Renal cortex interstitium (tissue), 15 donors: Measurements from ENCODE around the gene IGF1. TPM values are rescaled to one million over a fixed set of nuclear protein-coding genes. Genes with fewer than 3 reads are reported as not detected.

Source experiments
- DNase-seq, 11 donors: peaks; one replicate each; pipeline ENCODE4 v3.0.0-alpha.2; 2013; ENCODE audit warnings: low read depth in 9 of 11, low spot score in 4 of 11; ENCODE audit errors: extremely low read depth in 1 of 11
- long read RNA-seq, 16 experiments: transcript quantifications; one replicate each; lab custom pipeline, GENCODE V29; 2026
- polyA plus RNA-seq, 3 donors: library from polyadenylated mRNA; unstranded; fragments of 120-200 nt; gene quantifications; one replicate each; pipeline ENCODE4 v1.2.1, GENCODE V29; 2013; ENCODE audit not compliant: insufficient read length in 3 of 3

IGF1 gene
- 10 to 100 TPM in 1 of 3 donors, 1 to 10 TPM in 2; 3.0 to 12.3 (median 9.1) TPM for polyA plus RNA-seq
- long read RNA-seq, donor 1, full-length matches to known transcripts, result 5 of 5 reads
- long read RNA-seq, donor 1, partial matches to known transcripts, result 0 of 5 reads
- long read RNA-seq, donor 1, other reads (novel, unspliced or antisense), result 0 of 5 reads
- long read RNA-seq, donor 2, full-length matches to known transcripts, result 5 of 5 reads
- long read RNA-seq, donor 2, partial matches to known transcripts, result 0 of 5 reads
- long read RNA-seq, donor 2, other reads (novel, unspliced or antisense), result 0 of 5 reads
- long read RNA-seq, donor 3, full-length matches to known transcripts, result 3 of 3 reads
- long read RNA-seq, donor 3, partial matches to known transcripts, result 0 of 3 reads
- long read RNA-seq, donor 3, other reads (novel, unspliced or antisense), result 0 of 3 reads
- long read RNA-seq, donor 4, full-length matches to known transcripts, result 1 of 1 reads
- long read RNA-seq, donor 4, partial matches to known transcripts, result 0 of 1 reads
- long read RNA-seq, donor 4, other reads (novel, unspliced or antisense), result 0 of 1 reads
- long read RNA-seq, donor 5, result 0 reads
- long read RNA-seq, donor 6, full-length matches to known transcripts, result 3 of 3 reads
- long read RNA-seq, donor 6, partial matches to known transcripts, result 0 of 3 reads
- long read RNA-seq, donor 6, other reads (novel, unspliced or antisense), result 0 of 3 reads
- long read RNA-seq, donor 7, full-length matches to known transcripts, result 5 of 5 reads
- long read RNA-seq, donor 7, partial matches to known transcripts, result 0 of 5 reads
- long read RNA-seq, donor 7, other reads (novel, unspliced or antisense), result 0 of 5 reads
- long read RNA-seq, donor 8, full-length matches to known transcripts, result 1 of 1 reads
- long read RNA-seq, donor 8, partial matches to known transcripts, result 0 of 1 reads
- long read RNA-seq, donor 8, other reads (novel, unspliced or antisense), result 0 of 1 reads
- long read RNA-seq, donor 9, result 0 reads
- long read RNA-seq, donor 10, full-length matches to known transcripts, result 1 of 1 reads
- long read RNA-seq, donor 10, partial matches to known transcripts, result 0 of 1 reads
- long read RNA-seq, donor 10, other reads (novel, unspliced or antisense), result 0 of 1 reads
- long read RNA-seq, donor 11, full-length matches to known transcripts, result 1 of 1 reads
- long read RNA-seq, donor 11, partial matches to known transcripts, result 0 of 1 reads
- long read RNA-seq, donor 11, other reads (novel, unspliced or antisense), result 0 of 1 reads
- long read RNA-seq, donor 12, full-length matches to known transcripts, result 1 of 1 reads
- long read RNA-seq, donor 12, partial matches to known transcripts, result 0 of 1 reads
- long read RNA-seq, donor 12, other reads (novel, unspliced or antisense), result 0 of 1 reads
- long read RNA-seq, donor 13, result 0 reads
- long read RNA-seq, donor 14, full-length matches to known transcripts, result 6 of 6 reads
- long read RNA-seq, donor 14, partial matches to known transcripts, result 0 of 6 reads
- long read RNA-seq, donor 14, other reads (novel, unspliced or antisense), result 0 of 6 reads
- long read RNA-seq, donor 15, full-length matches to known transcripts, result 1 of 1 reads
- long read RNA-seq, donor 15, partial matches to known transcripts, result 0 of 1 reads
- long read RNA-seq, donor 15, other reads (novel, unspliced or antisense), result 0 of 1 reads
- long read RNA-seq, donor 16, full-length matches to known transcripts, result 4 of 4 reads
- long read RNA-seq, donor 16, partial matches to known transcripts, result 0 of 4 reads
- long read RNA-seq, donor 16, other reads (novel, unspliced or antisense), result 0 of 4 reads

GRCh38 chr12:102480406-102480805 is at the start of gene IGF1:
Gene IGF1 (minus strand): TSS chr12:102480563. CDS start chr12:102480381, 182 bp downstream.
- peak in 5 of 11 donors; percentile 22 to 43 (median 39) for DNase-seq

GRCh38 chr12:102528111-102528510 is 47.7 kb upstream of the IGF1 start:
- no peak for DNase-seq

- DNase-seq, result no peak
These were observed 46.9 kb upstream of the IGF1 start for GRCh38 chr12:102527171-102527720.

GRCh38 chr12:102526656-102527055 is 46.3 kb upstream of the IGF1 start:
- DNase-seq, result no peak

- DNase-seq, result no peak
These were observed 42.4 kb upstream of the IGF1 start for GRCh38 chr12:102522768-102523167.

GRCh38 chr12:102521662-102522277 is 41.4 kb upstream of the IGF1 start:
- DNase-seq, result no peak

GRCh38 chr12:102518871-102519270 is 38.5 kb upstream of the IGF1 start:
- no peak for DNase-seq

- no peak for DNase-seq
These were observed 34.3 kb upstream of the IGF1 start for GRCh38 chr12:102514696-102515095.

GRCh38 chr12:102513739-102514138 is 33.4 kb upstream of the IGF1 start:
- no peak for DNase-seq

GRCh38 chr12:102513272-102513671 is 32.9 kb upstream of the IGF1 start:
- no peak for DNase-seq

GRCh38 chr12:102512523-102512922 is 32.2 kb upstream of the IGF1 start:
- no peak for DNase-seq

- DNase-seq, result no peak
These were observed 31.2 kb upstream of the IGF1 start for GRCh38 chr12:102511575-102511974.

GRCh38 chr12:102510463-102510862 is 30.1 kb upstream of the IGF1 start:
- no peak for DNase-seq

GRCh38 chr12:102510031-102510430 is 29.7 kb upstream of the IGF1 start:
- no peak for DNase-seq

- DNase-seq, result no peak
These were observed 28.8 kb upstream of the IGF1 start for GRCh38 chr12:102509123-102509626.

GRCh38 chr12:102508052-102508451 is 27.7 kb upstream of the IGF1 start:
- DNase-seq, result no peak

- DNase-seq, result no peak
These were observed 26.9 kb upstream of the IGF1 start for GRCh38 chr12:102507301-102507700.
